Uterus (tissue), 2 donors: ENCODE data around the gene ADK.

Experiments used
- POLR2A ChIP-seq, 2 donors: fragments of 450-650 bp; IDR thresholded peaks; one replicate each; pipeline ENCODE4 v1.6.1; 2016; ENCODE audit warnings: antibody characterized with exemption in 2 of 2, mild to moderate bottlenecking in 1 of 2, moderate library complexity in 1 of 2
- TF ChIP-seq, protein P1 (sequence below), 4 experiments: fragments of 200-600 bp in 2 of 4; fragments of 450-650 bp in 2 of 4; sonication (generic) in 2 of 4; IDR thresholded peaks; one replicate each; pipeline ENCODE4 v1.5.1; 2016 to 2019; ENCODE audit warnings: antibody characterized with exemption in 4 of 4, mild to moderate bottlenecking in 2 of 4, moderate library complexity in 1 of 4

- TF ChIP-seq, protein P1, sequence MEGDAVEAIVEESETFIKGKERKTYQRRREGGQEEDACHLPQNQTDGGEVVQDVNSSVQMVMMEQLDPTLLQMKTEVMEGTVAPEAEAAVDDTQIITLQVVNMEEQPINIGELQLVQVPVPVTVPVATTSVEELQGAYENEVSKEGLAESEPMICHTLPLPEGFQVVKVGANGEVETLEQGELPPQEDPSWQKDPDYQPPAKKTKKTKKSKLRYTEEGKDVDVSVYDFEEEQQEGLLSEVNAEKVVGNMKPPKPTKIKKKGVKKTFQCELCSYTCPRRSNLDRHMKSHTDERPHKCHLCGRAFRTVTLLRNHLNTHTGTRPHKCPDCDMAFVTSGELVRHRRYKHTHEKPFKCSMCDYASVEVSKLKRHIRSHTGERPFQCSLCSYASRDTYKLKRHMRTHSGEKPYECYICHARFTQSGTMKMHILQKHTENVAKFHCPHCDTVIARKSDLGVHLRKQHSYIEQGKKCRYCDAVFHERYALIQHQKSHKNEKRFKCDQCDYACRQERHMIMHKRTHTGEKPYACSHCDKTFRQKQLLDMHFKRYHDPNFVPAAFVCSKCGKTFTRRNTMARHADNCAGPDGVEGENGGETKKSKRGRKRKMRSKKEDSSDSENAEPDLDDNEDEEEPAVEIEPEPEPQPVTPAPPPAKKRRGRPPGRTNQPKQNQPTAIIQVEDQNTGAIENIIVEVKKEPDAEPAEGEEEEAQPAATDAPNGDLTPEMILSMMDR (IDR thresholded peaks at IDR 0.05): no peak
- no peak for TF ChIP-seq POLR2A (IDR thresholded peaks at IDR 0.05)
These were observed 41.6 kb upstream of the ADK start for GRCh38 chr10:74109452-74109851.
